Activated CD8-positive, alpha-beta memory T cell treated with anti-CD3 and anti-CD28 coated beads, Interleukin-2, amount 10 ng/mL, durations not matched to agents 7 days and 5 days (primary cell): ENCODE data around the gene CDH4. TPM values are rescaled to one million over a fixed set of nuclear protein-coding genes. Genes with fewer than 3 reads are reported as not detected.

ENCODE experiments used
- ATAC-seq: fragments of 150-1000 bp; cut with Tn5 transposase; one replicate; pipeline ENCODE4 v1.10.0; 2021; ENCODE audit warnings: moderate library complexity
- CTCF ChIA-PET: fragments of 350-600 bp; sonication (Branson Sonifier 250); formaldehyde crosslinking; loops from one replicate; lab custom pipeline; 2021; ENCODE audit warnings: antibody characterized with exemption; lab: Charles Lee
- DNase-seq: peaks from one replicate; pipeline ENCODE4 v3.0.0-alpha.2; 2020
- H3K27ac Mint-ChIP-seq: one replicate; pipeline ENCODE4 v1.8.0; 2021; ENCODE audit warnings: mild to moderate bottlenecking, mixed read lengths
- H3K27me3 Mint-ChIP-seq: one replicate; pipeline ENCODE4 v1.8.0; 2021; ENCODE audit warnings: mixed read lengths
- H3K36me3 Mint-ChIP-seq: one replicate; pipeline ENCODE4 v1.8.0; 2021; ENCODE audit warnings: mild to moderate bottlenecking, mixed read lengths
- H3K4me1 Mint-ChIP-seq: one replicate; pipeline ENCODE4 v1.8.0; 2021; ENCODE audit warnings: mixed read lengths
- H3K4me3 Mint-ChIP-seq: one replicate; pipeline ENCODE4 v1.8.0; 2021; ENCODE audit warnings: mild to moderate bottlenecking, moderate library complexity, mixed read lengths
- H3K9me3 Mint-ChIP-seq: one replicate; pipeline ENCODE4 v1.8.0; 2022; ENCODE audit warnings: low read depth, mixed read lengths
- total RNA-seq, 2 experiments: library from RNA; stranded (reverse); gene quantifications; one replicate each; pipeline ENCODE4 v1.2.3, GENCODE V29; 2021

Gene CDH4
- total RNA-seq, 2 experiments from 2014 or later: 0.02 TPM; not detected in 1

DNA sequence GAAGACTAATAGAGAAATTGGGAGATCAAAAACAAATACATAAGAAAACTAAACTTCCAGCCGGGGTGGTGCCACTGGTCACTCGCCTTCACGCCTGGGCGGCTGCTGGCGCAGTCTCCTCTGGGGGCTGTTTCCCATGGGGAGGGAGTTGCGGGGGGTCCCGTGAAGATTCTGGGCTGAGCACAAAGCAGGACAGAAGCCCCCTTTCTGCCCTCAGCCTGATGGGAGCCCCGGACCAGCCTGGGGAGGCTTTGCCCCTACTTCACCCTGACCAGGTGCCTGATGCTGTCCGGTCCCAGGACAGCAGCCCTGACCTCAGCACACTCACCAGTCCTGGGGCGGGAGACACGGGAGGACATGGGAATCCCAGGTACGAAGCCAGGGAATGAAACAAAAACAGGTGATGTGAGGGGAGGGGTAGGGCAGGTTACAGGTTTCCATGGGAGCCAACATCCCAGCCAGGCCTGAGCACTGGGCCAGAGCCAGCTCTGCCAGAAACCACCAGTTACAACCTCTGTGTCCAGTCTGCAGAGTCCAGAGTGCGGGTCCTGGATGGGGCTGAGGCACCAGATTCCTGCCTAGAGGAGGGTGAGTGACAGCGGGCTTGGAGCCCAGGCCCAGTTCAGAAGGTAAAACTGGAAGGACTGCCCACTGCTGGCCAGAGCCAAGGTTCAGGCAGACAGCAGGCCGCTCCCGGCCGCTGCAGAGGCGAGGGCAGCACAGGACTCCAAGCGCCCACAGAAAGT is 487.2 kb downstream of the CDH4 start:
- no peaks in the 10 kb centered on the region for H3K36me3 Mint-ChIP-seq
- H3K27me3 Mint-ChIP-seq: peaks cover 3% of the 10 kb centered on the region
- no peaks in the 10 kb centered on the region for H3K9me3 Mint-ChIP-seq
- no peak for DNase-seq
- no peak for ATAC-seq
- H3K4me1 Mint-ChIP-seq: no peaks in the 10 kb centered on the region
- CTCF ChIA-PET: no interaction called here
- H3K4me3 Mint-ChIP-seq: no peak overlapping the region
- H3K27ac Mint-ChIP-seq: no peak overlapping the region

DNA sequence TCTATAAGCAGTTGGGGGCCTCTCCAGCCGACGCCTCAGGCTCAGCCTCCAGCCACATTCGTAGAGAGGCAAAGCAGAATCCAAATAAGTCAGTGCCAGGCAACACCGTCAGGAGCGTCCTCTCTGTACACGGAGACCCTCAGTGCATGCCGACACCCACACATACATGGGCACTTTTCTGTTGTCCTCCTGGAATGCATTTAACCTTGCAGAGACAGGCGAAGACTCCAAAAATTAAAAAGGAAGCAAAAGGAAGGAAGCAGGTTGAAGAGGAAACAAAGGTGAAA is 487.7 kb downstream of the CDH4 start:
- no peaks in the 10 kb centered on the region for H3K9me3 Mint-ChIP-seq
- CTCF ChIA-PET: no interaction called here
- H3K27ac Mint-ChIP-seq: no peak overlapping the region
- ATAC-seq (no peak), DNase-seq (no peak)
- no peak overlapping the region for H3K4me3 Mint-ChIP-seq
- H3K27me3 Mint-ChIP-seq: peaks cover 3% of the 10 kb centered on the region
- no peaks in the 10 kb centered on the region for H3K4me1 Mint-ChIP-seq
- H3K36me3 Mint-ChIP-seq: no peaks in the 10 kb centered on the region

DNA sequence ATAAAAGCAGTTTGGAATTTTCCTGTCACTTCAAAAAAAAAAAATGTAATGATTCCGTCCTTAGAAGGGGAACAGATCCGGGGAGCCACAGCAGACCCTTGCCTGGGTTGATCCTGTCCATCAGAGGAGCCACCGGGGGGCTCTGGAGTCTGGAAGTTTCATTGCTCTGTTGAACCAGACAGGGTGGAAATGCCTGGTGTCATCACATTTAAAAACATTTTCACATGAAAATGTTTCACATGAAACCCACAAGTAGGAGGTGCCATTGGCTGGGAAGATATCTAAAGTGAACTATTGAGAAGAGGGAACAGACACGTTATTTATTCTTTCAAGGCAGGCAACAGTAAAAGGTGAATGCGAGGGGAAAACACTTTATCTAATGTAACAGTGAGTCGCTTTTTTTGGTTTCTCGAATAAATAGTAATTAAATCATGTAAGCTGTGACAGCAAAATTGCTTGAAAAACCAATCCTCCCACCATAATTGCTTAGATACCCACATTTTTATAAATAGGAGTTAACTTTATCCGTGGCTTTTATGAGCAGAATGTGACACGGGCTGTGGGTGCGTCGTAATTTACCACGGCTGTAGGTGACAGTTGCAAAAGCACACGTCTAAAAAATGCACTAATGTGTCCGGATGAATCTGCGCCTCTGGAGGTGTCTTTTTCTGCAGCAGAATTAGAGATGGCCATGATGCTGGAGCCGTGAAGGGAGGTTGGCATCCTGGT is 490.2 kb downstream of the CDH4 start:
- no peaks in the 10 kb centered on the region for H3K27me3 Mint-ChIP-seq
- CTCF ChIA-PET: no interaction called here
- no peaks in the 10 kb centered on the region for H3K9me3 Mint-ChIP-seq
- H3K27ac Mint-ChIP-seq: no peak overlapping the region
- DNase-seq (no peak), ATAC-seq (no peak)
- H3K4me1 Mint-ChIP-seq: no peaks in the 10 kb centered on the region
- H3K36me3 Mint-ChIP-seq: no peaks in the 10 kb centered on the region
- H3K4me3 Mint-ChIP-seq: no peak overlapping the region

DNA sequence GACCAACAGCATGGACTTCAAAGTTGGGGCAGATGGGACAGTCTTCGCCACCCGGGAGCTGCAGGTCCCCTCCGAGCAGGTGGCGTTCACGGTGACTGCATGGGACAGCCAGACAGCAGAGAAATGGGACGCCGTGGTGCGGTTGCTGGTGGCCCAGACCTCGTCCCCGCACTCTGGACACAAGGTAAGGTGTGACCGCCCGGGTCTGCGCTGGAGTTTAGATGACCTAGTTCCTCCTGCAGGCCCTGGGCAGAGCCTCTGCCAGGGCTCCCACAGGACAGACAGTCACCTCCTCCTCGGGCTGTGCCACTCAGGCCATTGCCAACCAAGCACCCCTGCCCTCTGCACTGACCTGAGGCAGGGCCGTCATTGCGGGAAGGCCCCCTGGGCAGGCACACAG is 491.5 kb downstream of the CDH4 start:
- no peaks in the 10 kb centered on the region for H3K36me3 Mint-ChIP-seq
- ATAC-seq (no peak), DNase-seq (no peak)
- H3K9me3 Mint-ChIP-seq: no peaks in the 10 kb centered on the region
- no peaks in the 10 kb centered on the region for H3K4me1 Mint-ChIP-seq
- no peak overlapping the region for H3K27ac Mint-ChIP-seq
- H3K4me3 Mint-ChIP-seq: no peak overlapping the region
- H3K27me3 Mint-ChIP-seq: no peaks in the 10 kb centered on the region
- CTCF ChIA-PET: no interaction called here

DNA sequence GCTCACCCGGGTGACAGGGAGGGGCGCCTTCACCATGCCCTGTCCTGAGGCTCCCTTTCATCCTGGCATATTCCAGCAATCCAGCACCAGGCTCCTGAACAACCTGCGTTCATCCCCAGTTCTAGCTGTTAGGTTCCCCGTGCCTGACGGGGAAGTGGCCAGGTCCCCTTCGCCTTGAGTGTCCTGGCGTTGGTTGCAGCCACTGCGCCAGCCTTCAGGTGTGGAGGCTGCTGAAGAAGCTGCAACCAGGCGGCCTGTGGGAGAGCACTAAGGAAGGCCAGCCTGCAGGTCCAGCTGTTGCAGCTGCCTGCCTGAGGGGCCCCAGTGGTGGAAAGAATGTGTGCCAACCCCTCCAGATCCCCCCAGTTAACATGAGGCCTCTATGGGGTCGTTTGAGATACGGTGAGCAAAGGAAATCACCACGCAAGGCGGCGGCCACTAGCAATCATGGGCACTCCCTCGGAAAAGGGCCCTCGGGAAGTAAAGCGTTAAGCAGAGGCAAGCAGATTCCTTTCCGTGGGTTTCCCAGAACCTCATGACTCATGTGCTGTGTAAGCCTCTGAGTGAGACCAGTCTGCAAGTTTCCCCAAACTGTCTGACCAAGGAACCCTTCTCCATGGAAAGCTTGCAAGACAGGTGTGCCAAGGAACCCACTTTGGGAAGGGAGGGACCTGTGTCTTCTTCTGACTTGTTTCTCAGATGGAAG is 492.8 kb downstream of the CDH4 start:
- Mint-ChIP-seq H3K4me1 (no peaks in the 10 kb centered on the region), H3K27ac (no peak overlapping the region), H3K9me3 (no peaks in the 10 kb centered on the region), H3K27me3 (no peaks in the 10 kb centered on the region), H3K36me3 (no peaks in the 10 kb centered on the region), H3K4me3 (no peak overlapping the region)
- DNase-seq: no peak
- ATAC-seq: no peak
- CTCF ChIA-PET: no interaction called here

DNA sequence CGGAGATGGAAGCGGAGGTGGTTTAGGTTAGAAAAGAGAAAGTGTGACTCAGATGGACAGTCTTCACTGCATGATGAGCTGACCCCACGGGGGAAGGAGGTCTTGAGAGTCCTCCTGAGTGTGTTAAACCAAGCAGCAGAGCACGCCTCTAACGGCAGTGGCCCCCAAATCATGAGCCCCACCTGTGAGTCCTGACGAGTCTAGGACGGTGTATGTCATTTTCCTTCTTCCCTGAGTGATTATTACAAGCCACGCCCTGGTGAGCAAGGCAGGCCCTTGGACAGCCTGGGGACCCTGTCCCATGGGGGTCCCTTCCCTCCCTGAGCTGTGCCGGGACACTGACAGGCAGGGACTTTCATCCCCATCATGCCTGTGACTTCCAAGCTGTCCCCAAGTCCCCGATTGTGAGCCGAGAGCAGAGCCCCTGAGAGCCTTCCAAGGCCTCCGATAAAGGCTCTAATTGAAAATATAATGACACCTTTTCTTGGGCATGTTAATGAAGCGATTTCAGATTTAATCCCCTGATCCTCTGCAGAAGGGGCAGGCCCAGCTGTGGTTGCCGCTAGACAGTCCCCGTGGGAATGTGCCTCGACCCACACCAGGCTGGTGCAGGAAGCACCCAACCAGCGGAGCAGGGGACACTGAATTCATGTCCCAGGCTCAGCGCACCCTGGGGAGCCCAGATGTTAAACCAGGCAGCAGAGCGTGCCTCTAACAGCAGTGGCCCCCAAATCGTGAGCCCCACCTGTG is 493.5 kb downstream of the CDH4 start:
- no peak for DNase-seq
- H3K36me3 Mint-ChIP-seq: no peaks in the 10 kb centered on the region
- CTCF ChIA-PET: no interaction called here
- no peak overlapping the region for H3K27ac Mint-ChIP-seq
- no peak for ATAC-seq
- H3K9me3 Mint-ChIP-seq: no peaks in the 10 kb centered on the region
- no peaks in the 10 kb centered on the region for H3K4me1 Mint-ChIP-seq
- H3K4me3 Mint-ChIP-seq: no peak overlapping the region
- H3K27me3 Mint-ChIP-seq: no peaks in the 10 kb centered on the region

DNA sequence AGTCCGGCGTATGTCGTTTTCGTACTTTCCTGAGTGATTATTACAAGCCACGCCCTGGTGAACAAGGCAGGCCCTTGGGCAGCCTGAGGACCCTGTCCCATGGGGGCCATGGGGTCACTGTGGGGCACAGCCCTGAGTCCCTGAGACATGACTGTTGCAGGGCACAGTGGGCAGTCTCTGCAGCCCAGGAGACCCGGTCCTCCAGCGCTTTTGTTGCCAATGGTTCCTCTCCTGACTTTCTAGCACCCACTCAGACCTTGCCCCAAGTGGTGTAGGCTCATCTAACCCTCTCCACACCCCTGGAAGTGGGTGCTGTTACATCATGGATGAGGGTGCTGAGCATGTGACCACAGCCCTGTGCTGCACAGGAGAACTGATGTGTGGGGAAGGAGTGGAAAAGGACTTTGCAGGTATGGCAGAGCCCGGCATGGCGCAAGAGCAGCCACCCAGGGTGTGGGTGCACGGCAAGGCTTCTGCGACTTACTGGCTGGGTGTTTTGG is 494.1 kb downstream of the CDH4 start:
- H3K27ac Mint-ChIP-seq: no peak overlapping the region
- no peak overlapping the region for H3K4me3 Mint-ChIP-seq
- DNase-seq: no peak
- ATAC-seq: no peak
- no peaks in the 10 kb centered on the region for H3K4me1 Mint-ChIP-seq
- CTCF ChIA-PET: no interaction called here
- no peaks in the 10 kb centered on the region for H3K36me3 Mint-ChIP-seq
- no peaks in the 10 kb centered on the region for H3K9me3 Mint-ChIP-seq
- H3K27me3 Mint-ChIP-seq: no peaks in the 10 kb centered on the region

DNA sequence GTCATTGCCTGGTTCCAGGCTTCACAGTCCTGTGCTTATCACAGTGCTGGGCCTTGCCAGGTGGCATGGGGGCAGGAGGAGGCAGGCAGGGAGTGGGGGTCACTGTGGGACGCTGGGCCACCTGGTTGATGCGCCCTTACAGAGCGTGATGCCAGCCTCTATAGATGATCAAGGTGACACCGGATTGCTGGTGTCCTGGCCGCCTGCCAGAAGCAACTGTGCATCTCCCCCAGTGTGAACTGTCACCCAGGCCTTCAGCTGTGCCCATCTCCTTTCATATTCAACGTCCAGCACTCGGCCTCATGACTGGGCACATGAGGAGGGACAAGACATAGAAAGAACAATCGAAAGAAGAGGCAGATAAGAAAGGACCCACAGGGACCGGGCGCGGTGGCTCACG is 494.7 kb downstream of the CDH4 start:
- H3K4me1 Mint-ChIP-seq: no peaks in the 10 kb centered on the region
- no peak for ATAC-seq
- DNase-seq: no peak
- no peak overlapping the region for H3K27ac Mint-ChIP-seq
- no peak overlapping the region for H3K4me3 Mint-ChIP-seq
- H3K36me3 Mint-ChIP-seq: no peaks in the 10 kb centered on the region
- CTCF ChIA-PET: no interaction called here
- no peaks in the 10 kb centered on the region for H3K9me3 Mint-ChIP-seq
- H3K27me3 Mint-ChIP-seq: no peaks in the 10 kb centered on the region

DNA sequence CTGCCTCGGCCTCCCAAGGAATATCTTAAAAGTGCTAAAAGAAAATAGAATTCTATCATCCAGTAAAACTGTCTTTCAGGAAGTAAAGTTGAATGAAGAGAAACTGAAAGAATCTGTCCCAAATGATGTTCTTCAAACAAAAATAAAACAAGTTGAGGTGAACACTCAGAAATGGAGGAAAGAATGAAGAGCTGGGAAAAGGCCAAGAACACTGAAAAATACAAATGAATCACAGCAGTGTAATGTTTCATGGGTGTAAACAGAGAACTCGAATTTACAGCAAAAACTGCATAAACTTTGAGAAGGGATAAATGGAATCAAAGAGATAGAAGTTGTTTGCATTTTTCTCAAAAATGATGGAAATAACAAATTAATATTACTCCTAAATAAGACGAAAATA is 496.3 kb downstream of the CDH4 start:
- Mint-ChIP-seq H3K4me3 (no peak overlapping the region), H3K9me3 (no peaks in the 10 kb centered on the region), H3K27me3 (no peaks in the 10 kb centered on the region), H3K4me1 (no peaks in the 10 kb centered on the region), H3K36me3 (no peaks in the 10 kb centered on the region), H3K27ac (no peak overlapping the region)
- ATAC-seq (no peak), DNase-seq (no peak)
- CTCF ChIA-PET: no interaction called here

DNA sequence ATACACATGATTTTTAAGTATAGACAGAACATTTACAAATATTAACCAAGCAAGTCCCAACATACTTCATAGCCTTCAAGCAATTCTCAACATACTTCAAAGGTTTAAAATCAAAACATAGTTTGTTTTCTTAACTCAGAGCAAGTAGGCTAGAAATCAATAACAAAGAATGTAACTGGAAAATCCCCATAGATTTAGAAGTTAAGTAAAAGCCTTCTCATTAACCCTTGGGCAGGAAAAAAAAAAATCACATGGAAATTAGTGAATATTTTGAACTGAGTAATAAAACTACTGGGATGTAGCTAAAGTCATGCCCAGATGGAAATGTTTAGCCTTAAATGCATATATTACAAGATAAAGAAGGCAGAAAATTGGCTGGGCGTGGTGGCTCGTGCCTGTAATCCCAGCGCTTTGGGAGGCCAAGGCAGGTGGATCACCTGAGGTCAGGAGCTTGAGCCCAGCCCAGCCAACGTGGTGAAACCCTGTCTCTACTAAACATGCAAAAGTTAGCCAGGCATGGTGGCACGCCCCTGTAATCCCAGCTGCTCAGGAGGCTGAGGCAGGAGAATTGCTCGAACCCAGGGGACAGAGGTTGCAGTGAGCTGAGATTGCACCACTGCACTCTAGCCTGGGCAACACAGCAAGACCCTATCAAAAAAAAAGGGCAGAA is 497.5 kb downstream of the CDH4 start:
- H3K27me3 Mint-ChIP-seq: no peaks in the 10 kb centered on the region
- no peaks in the 10 kb centered on the region for H3K9me3 Mint-ChIP-seq
- CTCF ChIA-PET: no interaction called here

DNA sequence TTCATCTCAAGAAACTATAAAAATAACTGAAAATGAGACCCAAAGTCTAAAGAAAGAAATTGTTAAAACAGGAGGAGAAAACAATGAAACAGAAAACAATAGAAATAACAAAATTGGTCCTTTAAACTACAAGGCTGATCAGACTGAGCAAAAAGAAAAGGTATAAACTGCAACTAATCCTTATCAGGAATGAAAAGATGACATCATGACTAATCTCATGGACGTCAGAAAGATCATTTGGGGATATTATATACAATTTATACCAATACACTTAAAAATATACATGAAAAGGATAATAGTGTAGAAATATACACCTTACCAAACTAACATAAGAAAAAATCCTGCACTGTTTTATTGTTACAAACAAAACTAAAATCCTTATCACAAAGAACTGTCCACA is 498.0 kb downstream of the CDH4 start:
- Mint-ChIP-seq H3K27me3 (no peaks in the 10 kb centered on the region), H3K4me3 (no peak overlapping the region), H3K27ac (no peak overlapping the region), H3K36me3 (no peaks in the 10 kb centered on the region), H3K9me3 (no peaks in the 10 kb centered on the region), H3K4me1 (no peaks in the 10 kb centered on the region)
- no peak for ATAC-seq
- CTCF ChIA-PET: no interaction called here
- DNase-seq: no peak

More for the DNA sequence above, 497.5 kb downstream of the CDH4 start:
- Mint-ChIP-seq H3K27ac (no peak overlapping the region), H3K4me3 (no peak overlapping the region), H3K36me3 (no peaks in the 10 kb centered on the region), H3K4me1 (no peaks in the 10 kb centered on the region)
- DNase-seq (no peak), ATAC-seq (no peak)

DNA sequence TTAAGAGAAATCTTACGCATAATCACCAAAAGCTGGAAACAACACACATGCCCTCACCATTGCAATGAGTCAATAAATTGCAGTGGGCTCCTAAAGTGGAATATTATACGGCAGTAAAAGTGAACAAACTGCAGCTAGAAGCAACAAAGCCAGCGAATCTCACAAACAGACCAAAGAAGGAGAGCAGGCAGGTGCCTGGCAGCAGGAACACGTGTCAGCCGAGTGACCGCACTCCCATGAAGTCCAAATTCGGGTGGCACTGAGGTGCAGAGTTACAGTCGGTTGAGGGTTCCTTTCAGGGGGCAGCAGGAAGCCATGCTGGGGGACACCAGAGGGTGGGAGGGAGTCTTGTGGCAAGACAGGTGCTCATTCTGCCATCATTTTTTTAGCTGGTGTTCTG is 500.5 kb downstream of the CDH4 start:
- no peaks in the 10 kb centered on the region for H3K27me3 Mint-ChIP-seq
- no peak overlapping the region for H3K27ac Mint-ChIP-seq
- CTCF ChIA-PET: no interaction called here
- ATAC-seq: no peak
- no peaks in the 10 kb centered on the region for H3K9me3 Mint-ChIP-seq
- H3K36me3 Mint-ChIP-seq: no peaks in the 10 kb centered on the region
- no peak for DNase-seq
- H3K4me3 Mint-ChIP-seq: no peak overlapping the region
- H3K4me1 Mint-ChIP-seq: no peaks in the 10 kb centered on the region

DNA sequence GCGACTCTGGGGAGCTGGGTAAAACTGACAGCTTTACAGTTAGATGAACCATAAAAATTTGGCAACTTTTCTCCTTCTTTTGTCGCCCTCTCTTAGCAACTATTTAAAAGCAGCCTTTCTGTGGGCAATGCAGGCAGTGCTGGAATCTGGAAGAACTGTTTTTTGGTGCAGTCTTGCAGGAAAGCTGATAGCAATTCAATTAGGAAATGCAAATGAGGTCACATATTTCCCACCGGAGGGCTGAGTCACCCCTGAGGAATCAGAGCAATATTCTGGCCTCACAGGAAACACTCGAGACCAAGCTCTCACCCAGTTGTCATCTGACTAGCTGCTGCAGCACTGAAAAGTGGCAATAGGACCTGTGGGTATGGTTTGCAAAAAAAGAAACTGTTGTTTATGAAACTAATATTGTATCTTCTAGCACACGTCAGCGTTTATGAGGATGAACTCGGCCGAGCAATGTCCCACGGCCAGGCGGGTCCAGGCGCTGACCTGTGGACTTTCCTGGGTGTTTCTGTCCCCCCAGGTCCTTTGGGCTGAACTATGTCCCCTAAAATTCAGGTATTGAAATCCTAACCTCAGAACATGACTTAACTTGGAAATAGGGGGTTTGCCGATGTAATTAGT is 501.4 kb downstream of the CDH4 start:
- Mint-ChIP-seq H3K4me1 (no peaks in the 10 kb centered on the region), H3K27me3 (no peaks in the 10 kb centered on the region), H3K27ac (no peak overlapping the region), H3K4me3 (no peak overlapping the region), H3K9me3 (no peaks in the 10 kb centered on the region), H3K36me3 (no peaks in the 10 kb centered on the region)
- no peak for ATAC-seq
- CTCF ChIA-PET: no interaction called here
- no peak for DNase-seq
